GM19035 (cell line): ENCODE results near the gene RRP15.

Source experiments
- ATAC-seq: cut with Tn5 transposase; IDR thresholded peaks from one replicate; pipeline ENCODE4 v1.9.1; 2021; ENCODE audit not compliant: unreplicated experiment

RRP15 gene

DNA sequence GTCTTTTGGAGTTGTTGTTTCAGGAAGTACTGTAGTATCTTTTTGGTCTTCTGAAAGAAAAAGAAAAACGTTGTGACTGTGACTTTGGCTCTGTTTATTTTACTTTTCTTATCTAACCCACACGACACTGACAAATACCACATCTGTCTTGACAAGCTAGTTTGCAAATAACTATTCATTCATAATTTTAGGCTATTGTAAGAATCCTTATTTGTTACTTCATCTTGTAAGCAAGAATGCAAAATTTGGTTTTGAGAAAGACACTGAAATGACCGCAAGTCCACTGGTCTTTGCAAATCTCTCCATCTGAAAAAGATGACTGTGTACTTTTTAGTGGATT is 72.8 kb downstream of the RRP15 start:
- no peak for ATAC-seq

DNA sequence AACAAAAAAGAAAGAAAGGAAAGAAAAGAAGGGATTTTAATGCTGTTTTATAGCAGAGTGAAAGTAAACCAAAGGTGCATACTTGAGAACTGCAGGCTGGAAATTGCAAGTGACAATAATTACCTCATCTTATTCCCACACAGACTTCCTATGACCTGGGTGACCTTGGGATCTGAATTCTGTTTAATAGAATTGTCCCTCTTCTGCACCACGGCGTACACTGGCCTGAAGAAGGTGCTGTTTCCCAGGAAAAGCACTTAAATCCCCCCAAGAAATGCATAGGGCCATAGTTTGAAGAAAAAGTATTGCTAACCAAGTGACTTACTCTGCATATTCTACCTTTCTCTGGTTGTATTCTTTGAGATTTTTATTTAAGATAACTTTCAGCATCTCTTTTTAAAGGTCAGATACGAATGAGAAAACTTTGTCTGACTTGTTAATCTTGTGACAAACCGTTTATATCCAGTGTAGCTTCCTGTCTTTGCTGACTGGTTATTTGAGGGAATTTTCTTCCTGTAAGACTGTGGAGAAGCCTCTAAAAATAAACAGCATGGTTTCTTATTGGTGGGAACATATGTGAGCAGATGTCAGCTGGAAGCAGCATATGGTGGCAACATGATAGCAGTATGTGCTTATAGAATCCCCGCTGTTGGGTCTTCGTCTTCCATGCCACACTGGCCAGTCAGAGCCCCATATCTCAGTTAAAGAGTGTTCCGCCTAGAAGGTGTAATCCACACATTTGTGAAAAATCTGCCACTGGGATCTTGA is 76.4 kb downstream of the RRP15 start:
- no peak for ATAC-seq

DNA sequence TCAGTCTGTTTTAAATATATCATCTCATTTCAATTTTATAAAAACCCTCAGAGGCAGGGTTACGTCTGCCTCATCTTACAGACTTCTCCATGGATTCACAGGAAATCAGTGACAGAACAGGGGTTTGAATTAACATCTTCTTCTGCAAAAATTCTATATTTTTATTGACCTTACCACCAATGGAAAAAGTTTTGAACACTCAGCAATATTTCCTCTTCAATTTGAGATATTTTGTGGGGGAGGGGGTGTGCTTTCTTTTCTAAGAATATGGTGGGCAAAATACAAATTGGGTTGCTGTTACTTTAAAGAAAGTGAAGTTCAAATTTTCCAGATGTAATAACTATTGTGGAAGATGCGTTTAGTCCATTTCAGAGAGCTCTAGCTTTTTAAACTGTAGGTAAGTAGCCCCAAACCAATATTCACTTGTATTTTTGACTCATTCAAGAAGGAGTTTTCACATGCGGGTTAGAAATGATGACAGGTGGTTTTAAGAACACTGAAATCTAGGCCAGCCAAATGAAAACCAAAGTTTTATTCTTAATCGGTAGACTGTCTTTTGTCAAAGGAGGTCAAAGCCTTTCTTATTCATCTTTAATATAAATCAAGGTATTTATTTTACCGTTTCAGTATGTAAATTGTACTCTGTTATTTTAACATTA is 77.5 kb downstream of the RRP15 start:
- ATAC-seq = no peak

DNA sequence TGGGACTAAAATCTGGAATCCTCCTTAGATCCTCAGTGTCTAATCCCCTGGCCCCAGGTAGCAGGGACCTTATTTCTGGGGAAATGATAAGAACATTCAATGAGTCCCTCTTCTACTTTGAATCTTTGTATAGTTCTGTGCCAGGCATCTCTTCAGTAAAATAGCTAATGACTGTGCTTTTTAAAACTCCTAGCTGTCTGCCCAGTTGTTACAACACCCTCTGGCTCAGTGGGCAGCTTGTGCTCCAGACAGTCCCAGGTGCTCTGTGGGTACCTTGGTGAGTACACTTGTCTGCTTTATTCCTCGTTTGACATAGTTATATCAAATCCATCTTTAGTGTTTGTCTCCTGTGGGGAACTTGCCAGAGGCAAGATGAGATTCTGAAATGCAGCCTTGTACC is 78.0 kb downstream of the RRP15 start:
- ATAC-seq = no peak

DNA sequence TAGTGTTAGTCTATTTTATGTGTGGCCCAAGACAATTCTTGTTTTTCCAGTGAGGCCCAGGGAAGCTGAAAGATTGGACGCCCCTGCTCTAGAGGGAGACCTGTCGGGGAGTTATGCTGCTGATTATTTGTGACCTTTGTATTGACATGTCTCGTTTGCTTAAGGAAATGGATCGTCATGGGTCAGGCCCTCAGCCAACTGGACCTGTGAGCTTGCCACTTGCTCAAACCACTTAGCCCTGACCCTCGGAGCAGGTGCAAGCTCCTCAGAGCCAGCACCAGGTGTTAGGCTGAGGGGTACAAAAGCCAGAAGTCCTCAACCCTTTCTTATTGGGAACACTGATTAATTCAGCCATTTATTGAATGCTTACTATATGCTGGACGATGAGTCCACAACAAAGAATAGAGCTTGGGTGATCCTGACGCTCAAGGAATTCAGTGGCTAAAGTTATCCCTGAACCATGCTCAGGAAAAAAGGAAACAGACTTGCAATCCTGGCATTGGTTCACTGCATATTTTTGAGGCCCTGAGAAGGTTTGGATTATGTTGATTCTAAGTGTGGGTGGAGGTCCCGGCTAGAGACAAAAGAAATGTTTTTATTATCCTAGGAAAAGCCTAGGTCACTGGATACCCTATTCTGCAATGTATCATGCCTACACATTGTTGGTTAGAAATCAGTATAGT is 79.1 kb downstream of the RRP15 start:
- no peak for ATAC-seq

DNA sequence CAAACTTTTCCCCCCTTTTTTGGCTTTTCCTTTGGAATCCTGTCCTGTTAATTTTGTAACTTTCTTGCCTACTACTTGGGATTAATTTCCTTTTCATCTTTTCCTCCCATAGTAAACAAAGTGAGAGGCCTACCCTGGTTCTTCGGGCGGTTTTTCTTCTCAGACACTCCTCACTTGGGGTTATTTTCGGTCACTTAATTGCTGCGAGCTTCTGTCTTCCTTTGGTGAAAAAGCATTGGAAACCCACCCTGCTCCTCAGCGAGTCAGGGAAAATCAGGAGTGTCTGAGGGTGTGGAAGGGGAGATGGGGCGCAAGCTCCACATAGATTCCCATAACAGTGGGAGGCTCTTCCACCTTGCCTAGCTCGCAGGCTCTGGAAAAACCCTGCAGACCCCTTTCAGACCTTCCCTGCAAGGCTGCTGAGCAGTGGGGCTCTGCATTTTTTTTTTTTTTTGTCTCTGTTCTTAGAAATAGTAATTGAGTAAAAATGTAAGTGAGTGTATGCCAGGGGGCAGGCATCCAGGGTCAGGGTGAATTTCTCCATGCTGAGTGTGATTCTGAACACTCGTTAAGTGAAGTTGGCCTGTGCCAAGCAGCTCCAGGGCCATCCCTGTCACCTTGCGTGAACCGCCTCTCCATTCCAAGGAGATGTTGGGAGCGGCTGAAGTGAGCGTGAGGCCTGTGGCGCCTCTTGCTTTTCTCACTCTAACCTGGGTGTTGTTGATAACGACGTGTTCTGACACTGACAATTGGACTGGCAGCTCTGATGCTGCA is 80.3 kb downstream of the RRP15 start:
- ATAC-seq = no peak

DNA sequence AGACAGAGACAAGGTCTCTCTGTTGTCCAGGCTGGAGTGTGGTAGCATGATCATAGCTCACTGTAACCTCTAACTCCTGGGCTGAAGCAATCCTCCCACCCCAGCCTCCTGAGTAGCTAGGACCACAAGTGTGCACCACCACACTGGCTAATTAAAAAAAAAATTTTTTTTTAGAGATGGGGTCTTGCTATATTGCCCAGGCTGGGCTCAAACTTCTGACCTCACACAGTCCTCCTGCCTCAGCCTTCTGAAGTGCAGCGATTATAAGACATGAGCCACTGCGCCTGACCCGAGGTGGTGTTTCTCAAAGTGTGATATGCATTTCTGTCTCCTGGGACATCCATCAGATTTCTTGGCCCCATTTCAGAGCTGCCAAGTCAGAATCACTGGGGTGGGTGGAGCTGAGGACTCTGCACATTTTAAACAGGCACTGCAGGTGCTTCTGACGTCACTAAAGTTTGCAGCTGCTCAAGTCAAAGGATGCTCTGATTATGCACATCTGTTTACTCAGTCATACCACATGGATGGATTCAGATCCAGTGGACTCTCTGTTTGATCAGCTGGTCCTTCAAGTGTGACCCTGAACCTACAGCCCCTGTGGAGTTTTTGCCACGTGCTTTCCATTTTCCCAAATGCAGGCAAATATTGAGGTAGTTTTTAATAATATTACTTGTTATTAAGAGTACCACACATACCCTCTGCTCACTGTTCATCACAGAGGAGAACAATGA is 81.4 kb downstream of the RRP15 start:
- no peak for ATAC-seq

DNA sequence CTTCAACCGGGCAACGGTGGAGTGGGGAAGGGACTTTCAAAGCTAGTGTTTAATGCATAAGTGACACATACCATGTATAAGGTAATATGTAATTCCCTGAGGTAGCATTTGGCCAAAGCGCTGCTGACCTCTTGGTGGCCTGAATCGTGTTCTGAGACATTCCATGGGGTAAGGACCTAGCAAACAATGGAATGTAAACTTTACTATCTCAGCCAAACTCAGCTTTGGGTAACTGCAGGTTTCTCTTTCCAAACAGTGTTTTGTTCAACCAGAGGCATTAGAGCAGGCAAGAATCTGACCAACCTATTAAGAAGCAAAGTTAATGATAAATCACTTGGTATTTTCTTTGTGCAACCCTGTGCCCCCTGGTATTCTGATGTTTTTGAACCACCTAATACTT is 82.0 kb downstream of the RRP15 start:
- no peak for ATAC-seq

DNA sequence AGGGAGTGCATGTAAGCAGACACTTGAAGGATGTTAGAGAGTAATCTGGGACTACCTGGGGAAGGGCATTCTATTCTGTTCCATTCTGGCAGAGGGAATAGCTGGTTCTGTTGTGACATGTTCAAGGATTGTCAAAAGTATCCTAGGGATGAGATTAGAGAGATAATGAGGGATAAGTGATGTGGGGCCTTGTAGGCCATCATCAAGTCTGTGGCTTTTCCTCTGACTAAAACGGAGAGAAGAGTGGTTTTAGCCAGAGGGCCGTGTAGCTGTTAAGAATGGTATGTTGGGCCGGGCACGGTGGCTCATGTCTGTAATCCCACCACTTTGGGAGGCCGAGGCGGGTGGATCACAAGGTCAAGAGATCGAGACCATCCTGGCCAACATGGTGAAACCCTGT is 83.6 kb downstream of the RRP15 start:
- ATAC-seq = no peak

DNA sequence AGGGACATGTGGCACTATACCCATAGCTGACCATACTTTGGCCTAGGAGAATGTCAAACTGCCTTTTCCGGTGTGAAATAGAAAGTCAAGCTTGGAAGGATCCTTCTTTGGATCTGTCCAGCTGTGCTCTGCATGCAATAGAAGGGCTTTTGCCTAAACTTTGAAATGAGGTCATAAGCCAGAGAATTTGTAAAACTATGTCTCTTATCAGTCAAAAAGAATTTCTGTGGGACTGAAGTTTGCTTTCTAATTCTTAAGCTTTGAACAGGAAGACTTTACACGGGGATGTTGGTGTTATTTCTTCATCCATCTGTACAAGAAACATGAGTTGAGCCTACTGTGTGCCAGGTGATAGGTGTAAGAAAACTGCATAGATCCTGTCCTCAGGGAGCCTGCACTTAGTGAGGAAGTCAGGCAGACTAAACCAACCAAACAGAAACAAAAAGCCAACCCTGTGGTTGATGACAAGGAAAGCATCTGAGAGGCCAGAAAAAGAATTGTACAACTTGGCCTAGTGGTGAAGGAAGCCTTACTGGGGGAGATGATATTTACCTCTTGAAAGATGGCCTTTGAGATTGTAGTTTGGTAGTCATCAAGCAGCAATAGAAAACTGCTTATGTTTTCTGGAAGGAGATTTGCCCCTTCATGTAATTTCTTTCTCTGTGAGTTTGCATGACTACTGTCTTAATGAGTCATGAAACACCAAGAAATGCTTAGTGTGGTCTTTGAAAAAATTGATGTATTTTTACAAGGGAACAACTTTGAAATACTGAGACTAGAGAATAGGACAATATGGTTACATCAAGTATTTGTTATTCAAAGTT is 84.8 kb downstream of the RRP15 start:
- no peak for ATAC-seq

DNA sequence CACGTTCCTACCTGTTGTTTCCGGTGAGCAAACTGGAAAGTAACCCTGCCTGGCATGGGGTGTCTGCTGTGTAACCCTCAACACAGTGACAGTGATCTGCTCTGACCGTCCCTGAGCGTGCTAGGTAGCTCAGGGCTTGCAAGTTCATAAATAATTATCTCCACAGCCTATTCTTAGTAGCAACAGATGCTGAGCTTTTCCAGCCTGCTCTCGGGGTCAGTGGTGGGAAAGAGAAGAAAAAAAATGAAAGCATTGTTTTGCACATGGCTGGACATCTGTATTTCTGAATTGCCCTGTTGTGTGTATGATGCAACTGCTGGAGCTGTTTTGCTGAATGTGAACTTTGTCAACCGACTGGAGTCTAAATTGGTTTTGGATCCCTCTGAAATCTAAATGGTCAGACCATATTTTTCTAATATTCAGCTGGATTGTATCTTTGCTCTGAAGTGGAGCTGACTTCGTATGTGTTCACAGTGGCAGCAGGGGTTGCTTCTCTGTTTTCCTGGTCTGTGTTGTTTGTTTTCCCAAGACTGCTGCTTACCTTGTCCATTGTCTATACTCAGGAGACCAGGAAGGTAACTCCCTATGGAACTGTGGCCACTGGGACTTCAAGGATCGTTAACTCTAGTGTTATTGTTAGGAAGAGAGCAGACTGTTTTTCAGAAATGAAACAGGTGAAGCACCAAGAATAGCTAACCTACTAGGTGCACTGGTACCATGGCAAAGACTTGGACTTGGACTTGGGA is 87.0 kb downstream of the RRP15 start:
- ATAC-seq = no peak

DNA sequence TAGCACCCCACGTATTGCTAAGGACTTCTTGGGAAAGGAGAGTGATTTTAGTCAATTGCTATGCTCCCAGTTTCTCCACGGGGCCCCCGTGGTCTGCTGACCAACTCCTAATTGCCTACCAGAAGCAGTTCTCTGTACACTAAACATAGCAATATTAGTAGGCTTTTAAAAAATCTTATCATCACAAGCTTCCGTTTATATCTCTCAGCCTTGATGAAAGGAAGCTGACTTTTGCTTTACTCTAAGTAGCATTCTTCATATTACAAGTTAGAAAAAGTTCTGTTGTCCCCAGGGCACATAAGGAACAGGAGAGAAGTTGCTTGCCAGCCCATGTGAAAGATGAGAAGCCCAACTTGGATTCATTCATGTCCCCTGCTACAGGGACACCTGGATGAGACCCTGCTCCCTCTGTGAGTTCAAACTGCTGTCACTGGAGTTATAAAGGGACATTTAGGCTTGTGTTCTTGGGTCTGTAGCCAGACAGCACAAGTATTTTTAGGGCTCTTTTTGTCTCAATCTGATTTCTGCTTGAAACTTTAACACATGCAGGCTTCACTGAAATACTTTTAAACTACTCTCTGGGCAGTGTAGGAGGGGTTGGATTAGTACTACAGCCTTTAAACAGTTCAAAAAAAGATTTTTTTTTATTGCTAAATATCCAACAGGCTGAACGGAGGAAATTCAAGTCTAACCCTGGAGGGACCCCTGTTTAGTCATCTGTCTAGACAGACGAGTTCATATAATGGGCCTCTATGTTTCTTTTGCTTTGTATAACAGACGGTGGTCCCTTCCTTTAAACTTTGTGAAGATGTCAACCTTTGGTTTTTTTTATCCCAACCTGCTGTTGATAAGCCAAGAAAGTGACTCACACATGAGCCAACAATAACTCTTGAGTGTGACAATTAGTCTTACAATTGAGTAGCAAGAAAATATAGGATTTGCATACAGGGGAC is 89.6 kb downstream of the RRP15 start:
- no peak for ATAC-seq

DNA sequence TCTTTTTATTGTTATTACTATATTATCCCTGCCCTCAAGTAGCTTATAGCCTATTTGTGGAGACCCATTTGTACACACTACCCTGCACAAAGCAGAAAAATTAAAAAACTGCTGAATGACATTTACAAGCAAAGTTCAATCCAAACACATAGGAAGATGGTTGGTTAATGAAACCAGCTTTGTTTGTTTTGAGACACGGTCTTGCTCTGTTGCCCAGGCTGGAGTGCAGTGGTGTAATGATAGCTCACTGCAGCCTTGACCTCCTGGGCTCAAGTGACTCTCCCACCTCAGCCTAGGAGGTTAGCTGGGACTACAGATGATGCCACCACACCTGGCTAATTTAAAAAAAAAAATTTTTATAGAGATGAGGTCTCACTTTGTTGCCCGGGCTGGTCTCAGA is 91.6 kb downstream of the RRP15 start:
- ATAC-seq = peak; percentile 11

DNA sequence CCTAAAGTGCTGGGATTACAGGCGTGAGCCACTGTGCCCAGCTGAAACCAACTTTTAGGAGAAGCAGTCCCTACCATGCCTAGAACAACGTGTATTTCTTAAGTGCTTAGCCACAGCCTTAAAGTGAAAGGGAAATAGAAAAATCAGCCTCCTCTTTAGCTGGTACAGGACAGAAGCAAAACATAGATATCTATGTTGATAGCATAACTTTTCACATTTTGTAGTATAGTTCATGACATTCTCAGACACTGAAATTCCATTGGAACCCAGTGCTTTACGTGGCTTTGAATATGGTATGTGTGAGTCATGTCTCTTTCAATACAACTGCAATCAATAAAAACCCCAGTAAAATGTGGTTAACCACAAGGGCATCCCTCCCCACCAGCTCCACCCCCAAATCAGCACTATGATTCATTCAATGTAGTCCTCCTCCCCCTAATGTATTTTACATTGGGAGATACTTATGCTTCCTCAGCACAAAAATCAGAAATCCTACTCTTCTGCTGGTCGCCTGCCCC is 92.1 kb downstream of the RRP15 start:
- peak; percentile 93 for ATAC-seq

DNA sequence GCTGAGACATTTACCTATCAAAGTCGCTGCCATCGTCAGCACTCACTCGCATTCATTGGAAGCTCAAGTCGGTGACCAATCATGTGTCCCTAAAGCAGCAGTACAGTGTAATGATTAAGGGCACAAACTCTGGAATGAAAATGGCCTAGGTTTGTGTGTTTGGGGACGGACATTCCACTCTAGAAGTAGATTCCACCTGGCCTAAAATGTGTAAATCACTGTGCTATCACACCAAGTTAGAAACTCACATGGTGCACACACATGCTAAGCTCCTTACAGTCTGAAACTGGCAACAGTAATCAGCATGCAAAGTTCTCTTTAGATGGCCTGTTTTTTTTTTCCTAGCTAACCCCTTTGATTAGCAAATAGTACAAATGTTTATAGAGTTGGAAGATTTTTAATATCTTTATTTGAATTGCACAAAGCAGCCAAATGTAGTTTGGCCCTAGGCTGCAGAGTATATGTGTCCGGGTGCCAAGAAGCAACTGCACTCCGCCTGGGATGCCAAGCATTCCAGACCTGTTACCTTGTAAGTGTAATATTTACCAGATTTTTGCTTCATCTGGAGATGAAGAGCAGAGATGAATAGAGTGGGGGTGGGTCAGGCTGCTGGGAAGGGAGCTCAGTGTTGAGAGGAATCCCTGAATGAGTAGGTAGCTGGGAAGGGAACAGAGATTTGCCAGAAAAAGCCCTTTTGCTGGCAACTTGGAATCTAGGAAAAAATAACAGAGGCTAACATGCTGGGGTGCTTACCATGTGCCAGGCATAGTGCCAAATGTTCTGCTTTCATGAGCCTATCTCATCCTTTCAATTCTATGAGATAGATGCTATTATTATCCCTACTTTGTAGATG is 95.3 kb downstream of the RRP15 start:
- ATAC-seq = no peak

DNA sequence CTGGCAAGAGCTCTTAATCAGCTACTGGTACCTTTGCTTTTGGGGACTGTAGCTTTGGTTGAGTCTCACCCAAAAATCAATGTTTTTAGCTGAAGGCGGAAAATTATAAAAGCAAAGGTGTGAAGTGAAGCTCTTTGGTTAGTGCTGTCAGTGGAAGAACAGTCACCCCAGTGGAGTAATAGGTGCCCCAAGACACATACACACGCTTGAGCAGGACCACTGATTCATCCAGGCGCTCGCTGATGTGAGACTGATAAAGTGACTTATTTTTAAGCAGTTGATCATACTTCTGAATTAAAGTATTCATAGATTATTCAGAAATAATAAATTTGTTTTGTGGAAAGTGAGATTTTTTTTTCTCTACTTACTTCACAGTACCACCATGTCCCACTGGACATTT is 97.2 kb downstream of the RRP15 start:
- ATAC-seq = no peak

DNA sequence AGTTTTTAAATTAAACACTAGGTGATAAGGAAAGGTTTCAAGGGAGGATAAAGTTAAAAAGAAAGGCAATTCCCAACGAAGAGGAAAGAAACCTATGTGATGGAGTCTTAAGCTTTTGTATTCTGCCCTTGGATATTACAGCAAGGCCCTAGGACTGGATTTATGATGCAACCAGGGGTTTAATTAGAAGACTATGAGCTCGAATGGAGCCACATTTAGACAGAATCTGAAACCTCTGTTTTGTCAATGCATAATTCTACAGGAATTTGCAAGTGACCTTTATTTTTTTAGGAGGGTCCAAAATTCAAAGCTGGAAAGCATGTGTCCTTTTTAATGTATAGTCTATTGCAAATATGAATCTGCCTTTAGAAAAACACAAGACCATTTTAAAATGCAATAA is 98.0 kb downstream of the RRP15 start:
- no peak for ATAC-seq
